ENCODE results near the gene ATP11A. TPM values are rescaled to one million over a fixed set of nuclear protein-coding genes. Genes with fewer than 3 reads are reported as not detected.

ATP11A gene
- total RNA-seq, 3 donors from 2014 or later = 15.5 to 28.7 (median 19.4) TPM

DNA sequence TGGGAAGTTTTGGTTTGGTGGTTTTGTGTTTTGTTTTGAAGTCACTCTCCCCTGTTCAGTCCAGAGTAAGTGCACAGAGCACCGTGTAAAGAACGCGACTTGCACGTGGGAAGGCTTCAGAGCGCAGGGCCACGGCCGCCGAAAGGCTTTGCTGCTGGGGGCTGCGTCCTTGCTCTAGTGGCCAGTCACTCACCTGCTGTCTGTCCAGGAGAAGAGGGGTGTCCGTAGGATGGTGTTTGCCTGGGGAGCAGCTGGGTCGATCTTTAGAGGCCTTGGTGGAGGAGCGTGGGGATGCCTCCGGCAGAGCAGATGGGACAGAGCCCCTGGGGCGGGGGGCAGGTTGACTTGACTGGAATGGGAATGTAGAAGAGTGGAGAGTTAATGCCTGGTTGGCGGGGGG is 162.6 kb downstream of the ATP11A start:
- Histone ChIP-seq H3K4me3 (no peak overlapping the region), H3K9me3 (no peaks in the 10 kb centered on the region), H3K36me3 (ENCODE audit: low read depth) (no peaks in the 10 kb centered on the region), H3K4me1 (ENCODE audit: low read depth) (no peaks in the 10 kb centered on the region)
- ATAC-seq (no peak), DNase-seq (peak in 1 of 3 donors; percentile 33)
- TF ChIP-seq, protein P1, sequence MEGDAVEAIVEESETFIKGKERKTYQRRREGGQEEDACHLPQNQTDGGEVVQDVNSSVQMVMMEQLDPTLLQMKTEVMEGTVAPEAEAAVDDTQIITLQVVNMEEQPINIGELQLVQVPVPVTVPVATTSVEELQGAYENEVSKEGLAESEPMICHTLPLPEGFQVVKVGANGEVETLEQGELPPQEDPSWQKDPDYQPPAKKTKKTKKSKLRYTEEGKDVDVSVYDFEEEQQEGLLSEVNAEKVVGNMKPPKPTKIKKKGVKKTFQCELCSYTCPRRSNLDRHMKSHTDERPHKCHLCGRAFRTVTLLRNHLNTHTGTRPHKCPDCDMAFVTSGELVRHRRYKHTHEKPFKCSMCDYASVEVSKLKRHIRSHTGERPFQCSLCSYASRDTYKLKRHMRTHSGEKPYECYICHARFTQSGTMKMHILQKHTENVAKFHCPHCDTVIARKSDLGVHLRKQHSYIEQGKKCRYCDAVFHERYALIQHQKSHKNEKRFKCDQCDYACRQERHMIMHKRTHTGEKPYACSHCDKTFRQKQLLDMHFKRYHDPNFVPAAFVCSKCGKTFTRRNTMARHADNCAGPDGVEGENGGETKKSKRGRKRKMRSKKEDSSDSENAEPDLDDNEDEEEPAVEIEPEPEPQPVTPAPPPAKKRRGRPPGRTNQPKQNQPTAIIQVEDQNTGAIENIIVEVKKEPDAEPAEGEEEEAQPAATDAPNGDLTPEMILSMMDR (IDR thresholded peaks at IDR 0.05) = no peak
- intact Hi-C loops (cut with DNase I, micrococcal nuclease) = no loop called here

GRCh38 chr13:112852808-112853207 is 163.0 kb downstream of the ATP11A start:
- no peaks in the 10 kb centered on the region for H3K4me1 ChIP-seq (ENCODE audit: low read depth)
- no peaks in the 10 kb centered on the region for H3K9me3 ChIP-seq
- H3K36me3 ChIP-seq (ENCODE audit: low read depth) = no peaks in the 10 kb centered on the region
- ATAC-seq = no peak
- H3K4me3 ChIP-seq = no peak overlapping the region
- DNase-seq = no peak
- intact Hi-C loops (cut with DNase I, micrococcal nuclease) = no loop called here
- TF ChIP-seq, protein P1 (IDR thresholded peaks at IDR 0.05) = no peak

DNA sequence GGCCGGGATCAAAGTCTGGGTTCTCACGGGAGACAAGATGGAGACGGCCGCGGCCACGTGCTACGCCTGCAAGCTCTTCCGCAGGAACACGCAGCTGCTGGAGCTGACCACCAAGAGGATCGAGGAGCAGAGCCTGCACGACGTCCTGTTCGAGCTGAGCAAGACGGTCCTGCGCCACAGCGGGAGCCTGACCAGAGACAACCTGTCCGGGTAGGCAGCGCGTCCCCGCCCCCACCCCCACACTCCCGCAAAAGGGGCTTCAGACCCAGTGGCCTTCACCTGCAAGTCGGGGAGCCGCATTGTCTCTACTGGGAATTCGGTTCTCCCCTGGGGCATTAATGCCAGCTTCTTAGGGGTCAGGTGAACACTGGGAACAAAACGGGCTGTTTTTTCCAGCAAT is 164.5 kb downstream of the ATP11A start:
- Histone ChIP-seq H3K4me3 (no peak overlapping the region), H3K36me3 (ENCODE audit: low read depth) (no peaks in the 10 kb centered on the region)

GRCh38 chr13:112855859-112856258 is 166.0 kb downstream of the ATP11A start:
- TF ChIP-seq, protein P1 (IDR thresholded peaks at IDR 0.05) = no peak
- Histone ChIP-seq H3K9me3 (no peaks in the 10 kb centered on the region), H3K4me3 (no peak overlapping the region), H3K36me3 (ENCODE audit: low read depth) (no peaks in the 10 kb centered on the region), H3K4me1 (ENCODE audit: low read depth) (no peaks in the 10 kb centered on the region)
- intact Hi-C loops (cut with DNase I, micrococcal nuclease) = no loop called here
- DNase-seq = peak in 1 of 3 donors; percentile 32
- no peak for ATAC-seq

More for the DNA sequence above, 164.5 kb downstream of the ATP11A start:
- peak in 1 of 3 donors; percentile 33 for DNase-seq
- Histone ChIP-seq H3K4me1 (ENCODE audit: low read depth) (no peaks in the 10 kb centered on the region), H3K9me3 (no peaks in the 10 kb centered on the region)
- no peak for ATAC-seq
- TF ChIP-seq, protein P1 (IDR thresholded peaks at IDR 0.05) = no peak
- intact Hi-C loops (cut with DNase I, micrococcal nuclease) = no loop called here

DNA sequence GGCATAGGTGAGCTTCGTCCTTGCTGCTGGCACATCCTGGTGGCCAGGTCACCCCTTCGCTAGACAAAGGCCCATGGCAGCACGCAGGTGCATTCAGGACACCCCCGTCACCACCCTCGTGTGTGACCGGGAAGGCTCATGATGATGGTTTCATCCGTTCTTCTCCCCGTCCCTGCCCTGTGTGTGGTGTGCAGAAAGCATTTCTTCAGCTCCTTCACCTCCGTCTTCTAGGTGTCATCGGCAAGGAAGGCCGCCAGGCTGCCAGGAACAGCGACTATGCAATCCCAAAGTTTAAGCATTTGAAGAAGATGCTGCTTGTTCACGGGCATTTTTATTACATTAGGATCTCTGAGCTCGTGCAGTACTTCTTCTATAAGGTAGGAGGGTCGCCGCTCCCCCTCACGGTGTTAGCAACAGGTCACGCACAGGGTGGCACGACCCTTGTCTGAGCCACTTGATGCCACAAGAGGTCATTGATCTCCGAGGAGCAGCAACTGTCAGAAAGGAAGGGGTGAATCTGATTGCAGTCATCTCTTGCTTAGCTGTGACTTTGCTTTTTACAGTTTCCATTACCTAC is 168.2 kb downstream of the ATP11A start:
- ATAC-seq (no peak), DNase-seq (peak in 1 of 3 donors; percentile 34)
- Histone ChIP-seq H3K9me3 (no peaks in the 10 kb centered on the region), H3K4me3 (no peak overlapping the region), H3K36me3 (ENCODE audit: low read depth) (no peaks in the 10 kb centered on the region), H3K4me1 (ENCODE audit: low read depth) (no peaks in the 10 kb centered on the region)
- intact Hi-C loops (cut with DNase I, micrococcal nuclease) = no loop called here
- TF ChIP-seq, protein P1 (IDR thresholded peaks at IDR 0.05) = no peak

Data from mucosa of descending colon (tissue), 3 donors.